K562 (cell line): ENCODE results near the gene ARHGAP24. TPM values are rescaled to one million over a fixed set of nuclear protein-coding genes. Genes with fewer than 3 reads are reported as not detected.

Experiments used
- ATAC-seq: fragments of 200-7000 bp; cut with Tn5 transposase; 3 replicates; pipeline ENCODE4 v1.9.1; 2020; ENCODE audit warnings: moderate library complexity
- BruUV-seq: library from RNA; stranded (reverse); fragments of 400-500 nt; replicated peaks from 2 replicates; lab custom pipeline; 2021; lab: Mats Ljungman, UMichigan
- CTCF ChIA-PET: fragments of 300-600 bp; formaldehyde crosslinking; extraction: SDS; loops from one replicate; lab custom pipeline; 2021; ENCODE audit warnings: low intra/inter-chr PET ratio; lab: Yijun Ruan, JAX
- POLR2A ChIA-PET: fragments of 300-600, 350-650 bp; sonication (Branson Sonifier 250); formaldehyde crosslinking; extraction: SDS; loops from one replicate; lab custom pipeline; 2021; ENCODE audit warnings: antibody characterized with exemption, inconsistent platforms; lab: Yijun Ruan, JAX
- DNase-seq, 4 experiments: peaks; one replicate each; pipeline versions ENCODE4 v3.0.0 to v3.0.0-alpha.2; 2011 to 2018; ENCODE audit warnings: low spot score in 3 of 4, mixed read lengths in 3 of 4; ENCODE audit errors: extremely low read depth in 1 of 4
- FAIRE-seq: peaks from 2 replicates; lab custom pipeline; 2011; peaks lifted over from hg19 to GRCh38; lab: Jason Lieb, UNC
- H2AFZ ChIP-seq: 2 replicates; pipeline ENCODE4 v1.6.0; 2011; ENCODE audit warnings: low read depth, low read length, control low read depth, inconsistent platforms
- H3K27ac ChIP-seq: fragments of 200-600 bp; 3 replicates; pipeline ENCODE4 v1.8.0; 2011; ENCODE audit warnings: low read depth, mild to moderate bottlenecking, control low read depth, inconsistent platforms, low read length, moderate library complexity, mixed read lengths; ENCODE audit errors: extremely low read depth
- H3K27me3 ChIP-seq, 2 experiments: fragments of 300-600 bp in 1 of 2; 2 replicates in 1 of 2; 3 replicates in 1 of 2; pipeline versions ENCODE4 v1.6.0 to v1.8.0; 2011; ENCODE audit warnings: inconsistent platforms in 2 of 2, low read length in 2 of 2, mild to moderate bottlenecking in 1 of 2, mixed read lengths in 1 of 2, moderate library complexity in 1 of 2; ENCODE audit not compliant: control insufficient read depth in 2 of 2, insufficient read depth in 2 of 2
- H3K36me3 ChIP-seq: fragments of 300-600 bp; 3 replicates; pipeline ENCODE4 v1.8.0; 2011; ENCODE audit warnings: mild to moderate bottlenecking, low read length, inconsistent platforms; ENCODE audit not compliant: control insufficient read depth, insufficient read depth
- H3K4me1 ChIP-seq, 2 experiments: fragments of 200-600 bp in 1 of 2; replicated peaks in 1 of 2; 2 replicates in 1 of 2; 3 replicates in 1 of 2; pipeline versions ENCODE4 v1.5.1 to v1.8.0; 2011; ENCODE audit warnings: inconsistent platforms in 2 of 2, low read length in 2 of 2, mild to moderate bottlenecking in 1 of 2, mixed read lengths in 1 of 2, moderate library complexity in 1 of 2; ENCODE audit not compliant: control insufficient read depth in 2 of 2, insufficient read depth in 2 of 2
- H3K4me2 ChIP-seq: 2 replicates; pipeline ENCODE4 v1.6.1; 2011; ENCODE audit warnings: low read length, control low read depth, inconsistent platforms, mixed read lengths; ENCODE audit not compliant: insufficient read depth
- H3K4me3 ChIP-seq: fragments of 200-600 bp; sonication (generic), shearing (Covaris generic); 2 replicates; pipeline ENCODE4 v1.5.1; 2016; ENCODE audit warnings: control low read depth, inconsistent platforms
- H3K79me2 ChIP-seq: fragments of 200-600 bp; 3 replicates; pipeline ENCODE4 v1.8.0; 2011; ENCODE audit warnings: low read length, inconsistent platforms; ENCODE audit not compliant: control insufficient read depth, insufficient read depth
- H3K9ac ChIP-seq, 2 experiments: 2 replicates each; pipeline versions ENCODE4 v1.6.0 to v1.6.1; 2011; ENCODE audit warnings: low read depth in 2 of 2, low read length in 2 of 2, control low read depth in 1 of 2, inconsistent platforms in 1 of 2, mild to moderate bottlenecking in 1 of 2, mixed read lengths in 1 of 2; ENCODE audit not compliant: insufficient read depth in 1 of 2
- H3K9me1 ChIP-seq: one replicate; pipeline ENCODE4 v1.6.0; 2011; ENCODE audit warnings: inconsistent platforms, mild to moderate bottlenecking, low read length, moderate library complexity; ENCODE audit not compliant: control insufficient read depth, insufficient read depth
- H3K9me3 ChIP-seq: replicated peaks from 2 replicates; pipeline ENCODE4 v1.5.1; 2011; ENCODE audit warnings: low read depth, low read length, inconsistent platforms; ENCODE audit not compliant: control insufficient read depth, insufficient read depth
- H4K20me1 ChIP-seq: replicated peaks from 2 replicates; pipeline ENCODE4 v1.6.1; 2011; ENCODE audit warnings: low read length, inconsistent platforms, mixed read lengths; ENCODE audit not compliant: control insufficient read depth, insufficient read depth
- ADNP ChIP-seq: fragments of 200-800 bp; sonication (Bioruptor generic); IDR thresholded peaks from 2 replicates; pipeline ENCODE4 v1.6.1; 2016; ENCODE audit warnings: missing genetic modification characterization, missing compliant biosample characterization
- HMBOX1 ChIP-seq: sonication (generic); IDR thresholded peaks from 2 replicates; pipeline ENCODE4 v1.6.1; 2016
- POLR2AphosphoS2 ChIP-seq: IDR thresholded peaks from 2 replicates; pipeline ENCODE4 v1.6.1; 2012; ENCODE audit warnings: low read length, improper control_type of control experiment
- SRSF7 ChIP-seq: fragments of 200-400 bp; formaldehyde crosslinking; optimal IDR thresholded peaks from 2 replicates; pipeline ENCODE3; 2017; ENCODE audit warnings: mild to moderate bottlenecking, low read depth, low read length
- ZNF444 ChIP-seq: fragments of 250-450 bp; sonication (Bioruptor Pico); IDR thresholded peaks from 2 replicates; pipeline ENCODE4 v1.4.0; 2020; ENCODE audit warnings: mild to moderate bottlenecking, moderate library complexity
- in situ Hi-C: fragments of 300-500 bp; cut with MboI; formaldehyde crosslinking; loops from 4 replicates; pipeline ENCODE4 v1.15.0; 2018; ENCODE audit warnings: inconsistent platforms, mixed read lengths
- intact Hi-C: fragments of 100-400 bp; cut with micrococcal nuclease; formaldehyde crosslinking; loops from 2 replicates; pipeline ENCODE4 v1.14.2; 2022
- polyA plus RNA-seq, 8 experiments: library from polyadenylated mRNA; depleted of rRNA in 4 of 8; stranded (reverse) in 5 of 8; unstranded in 3 of 8; fragments of >200 nt; fragmentation: Nextera tagmentation in 2 of 8; fragmentation: Illumina TruSeq in 1 of 8; extraction: Ambion mirVana in 2 of 8; extraction: Trizol in 1 of 8; gene quantifications; 2 replicates each; pipeline versions ENCODE4 v1.2.1 to v1.2.3, GENCODE V29; 2011 to 2014; ENCODE audit warnings: inconsistent platforms in 1 of 8, missing spikeins in 1 of 8
- total RNA-seq, 7 experiments: library from RNA; depleted of rRNA in 6 of 7; stranded (reverse); fragments of >200 nt in 6 of 7; fragmentation: Illumina TruSeq in 2 of 7; extraction: Trizol in 2 of 7; gene quantifications; 2 replicates each; pipeline versions ENCODE4 v1.2.1 to v1.2.3, GENCODE V29; 2011 to 2021; ENCODE audit warnings: low replicate concordance in 1 of 7
- TF ChIP-seq, protein P1 (sequence below): sonication (generic); formaldehyde crosslinking; IDR thresholded peaks from 2 replicates; pipeline ENCODE4 v1.9.0; 2022; ENCODE audit warnings: mild to moderate bottlenecking, missing genetic modification reagents

Gene ARHGAP24
- total and polyA plus RNA-seq, 9 of the 15 experiments (the other 6 are each of a cell fraction or from before 2014, with no cell fraction given): 8.0 to 22.6 (median 14.0) TPM

DNA sequence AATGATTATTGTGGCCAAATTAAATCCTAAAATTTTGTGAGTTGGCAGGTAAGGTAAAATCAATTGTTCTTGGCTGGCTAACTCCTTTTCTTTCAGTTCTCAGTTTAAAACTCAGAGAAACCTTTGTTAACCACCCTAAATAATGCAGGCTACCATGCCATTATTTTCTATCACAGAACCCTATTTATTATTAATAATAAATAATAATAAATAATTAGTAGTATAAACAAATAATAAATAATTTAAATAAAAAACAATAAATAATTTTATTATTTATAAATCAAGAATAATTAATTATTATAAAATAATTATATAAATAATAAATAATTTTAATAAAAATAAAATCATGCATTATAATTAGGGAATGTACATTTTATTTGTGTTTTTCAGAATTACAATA is 390.3 kb downstream of the ARHGAP24 start:
- Histone ChIP-seq H3K27ac (no peak overlapping the region), H3K9ac (no peak overlapping the region), H3K4me2 (no peak overlapping the region), H3K4me1 (no peaks in the 10 kb centered on the region; a peak in 2 of 5 replicates), H3K4me3 (no peak overlapping the region), H3K9me1 (no peaks in the 10 kb centered on the region), H2AFZ (no peak overlapping the region), H3K79me2 (no peaks in the 10 kb centered on the region), H3K36me3 (no peaks in the 10 kb centered on the region), H4K20me1 (no peaks in the 10 kb centered on the region), H3K27me3 (no peaks in the 10 kb centered on the region), H3K9me3 (no peaks in the 10 kb centered on the region)
- BruUV-seq: no TSS peak
- ChIA-PET POLR2A (no interaction called here), CTCF (no interaction called here)
- ATAC-seq (no peak), FAIRE-seq (no peak), DNase-seq (no peak)
- intact Hi-C loops (no loop called here), in situ Hi-C loops (no loop called here)
- TF ChIP-seq ADNP: no peak
- TF ChIP-seq HMBOX1: no peak
- TF ChIP-seq, protein P1, sequence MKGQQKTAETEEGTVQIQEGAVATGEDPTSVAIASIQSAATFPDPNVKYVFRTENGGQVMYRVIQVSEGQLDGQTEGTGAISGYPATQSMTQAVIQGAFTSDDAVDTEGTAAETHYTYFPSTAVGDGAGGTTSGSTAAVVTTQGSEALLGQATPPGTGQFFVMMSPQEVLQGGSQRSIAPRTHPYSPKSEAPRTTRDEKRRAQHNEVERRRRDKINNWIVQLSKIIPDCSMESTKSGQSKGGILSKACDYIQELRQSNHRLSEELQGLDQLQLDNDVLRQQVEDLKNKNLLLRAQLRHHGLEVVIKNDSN (CRISPR knock-in tag): no peak
- no peak for TF ChIP-seq SRSF7
- no peak for TF ChIP-seq ZNF444
- TF ChIP-seq POLR2AphosphoS2: no peak
